GM23248 (cell line): ENCODE data around the gene PRR5L. TPM values are rescaled to one million over a fixed set of nuclear protein-coding genes. Genes with fewer than 3 reads are reported as not detected.

Source experiments
- DNase-seq: peaks from one replicate; pipeline ENCODE4 v3.0.0-alpha.2; 2015
- H2AFZ ChIP-seq: fragments of 200-600 bp; sonication (generic); 2 replicates; pipeline ENCODE4 v1.6.1; 2016; ENCODE audit warnings: antibody characterized with exemption
- H3F3A ChIP-seq: fragments of 200-600 bp; sonication (generic); 2 replicates; pipeline ENCODE4 v1.6.1; 2016; ENCODE audit warnings: mild to moderate bottlenecking, antibody characterized with exemption, mixed run types; ENCODE audit not compliant: insufficient read depth
- H3K27ac ChIP-seq: fragments of 200-600 bp; sonication (generic); 2 replicates; pipeline ENCODE4 v1.5.1; 2016; ENCODE audit warnings: mild to moderate bottlenecking
- H3K27me3 ChIP-seq: fragments of 200-600 bp; sonication (generic); replicated peaks from 2 replicates; pipeline ENCODE4 v1.6.1; 2016; ENCODE audit warnings: mild to moderate bottlenecking; ENCODE audit not compliant: insufficient read depth
- H3K36me3 ChIP-seq: fragments of 200-600 bp; sonication (generic); 2 replicates; pipeline ENCODE4 v1.6.1; 2016; ENCODE audit warnings: low read depth, mild to moderate bottlenecking
- H3K4me1 ChIP-seq: fragments of 200-600 bp; sonication (generic); 2 replicates; pipeline ENCODE4 v1.6.1; 2016; ENCODE audit warnings: mild to moderate bottlenecking; ENCODE audit not compliant: insufficient read depth
- H3K4me2 ChIP-seq: fragments of 200-600 bp; sonication (generic); one replicate; pipeline ENCODE4 v1.6.1; 2016; ENCODE audit warnings: mild to moderate bottlenecking; ENCODE audit not compliant: unreplicated experiment
- H3K4me3 ChIP-seq: fragments of 200-600 bp; sonication (generic); 2 replicates; pipeline ENCODE4 v1.5.1; 2016; ENCODE audit warnings: mild to moderate bottlenecking
- H3K79me2 ChIP-seq: fragments of 200-600 bp; sonication (generic); 2 replicates; pipeline ENCODE4 v1.6.1; 2016; ENCODE audit warnings: mild to moderate bottlenecking; ENCODE audit not compliant: insufficient read depth
- H3K9ac ChIP-seq: fragments of 200-600 bp; sonication (generic); 2 replicates; pipeline ENCODE4 v1.6.1; 2016; ENCODE audit warnings: mild to moderate bottlenecking
- H3K9me2 ChIP-seq: fragments of 200-600 bp; sonication (generic); 2 replicates; pipeline ENCODE4 v1.6.1; 2016; ENCODE audit warnings: mixed run types, mild to moderate bottlenecking, moderate library complexity; ENCODE audit not compliant: insufficient read depth
- H3K9me3 ChIP-seq: fragments of 200-600 bp; sonication (generic); one replicate; pipeline ENCODE4 v1.6.1; 2017; ENCODE audit warnings: low read depth
- H4K20me1 ChIP-seq: fragments of 200-600 bp; sonication (generic); 2 replicates; pipeline ENCODE4 v1.6.0; 2016; ENCODE audit not compliant: insufficient read depth
- EZH2 ChIP-seq: fragments of 200-600 bp; sonication (generic); IDR thresholded peaks from 2 replicates; pipeline ENCODE4 v1.6.1; 2018; ENCODE audit warnings: antibody characterized with exemption, mild to moderate bottlenecking; ENCODE audit not compliant: insufficient read depth, poor library complexity, severe bottlenecking
- EZH2phosphoT487 ChIP-seq: fragments of 200-600 bp; sonication (generic); IDR thresholded peaks from 2 replicates; pipeline ENCODE4 v1.6.1; 2018; ENCODE audit warnings: antibody characterized with exemption, moderate library complexity, mild to moderate bottlenecking, low read depth; ENCODE audit not compliant: insufficient read depth
- WGBS, 2 experiments: methylation state at CpG; one replicate each; pipeline ENCODE4 v1.1.6; 2015 to 2017; ENCODE audit warnings: low lambda C conversion rate in 2 of 2, low coverage in 1 of 2; ENCODE audit errors: missing lambda C conversion rate in 2 of 2; 5-methylcytosine and 5-hydroxymethylcytosine counted together
- in situ Hi-C: fragments of 300-500 bp; cut with MboI; formaldehyde crosslinking; loops from 2 replicates; pipeline ENCODE4 v1.15.0; 2020
- polyA plus RNA-seq: library from polyadenylated mRNA; unstranded; fragments of >200 nt; fragmentation: Nextera tagmentation; extraction: Ambion mirVana; gene quantifications from 2 replicates; pipeline ENCODE4 v1.2.1, GENCODE V29; 2016
- total RNA-seq: library from RNA; depleted of rRNA; stranded (reverse); fragments of >200 nt; shearing (Covaris generic); gene quantifications from 2 replicates; pipeline ENCODE4 v1.2.3, GENCODE V29; 2014; rRNA removed

PRR5L gene, protein sequence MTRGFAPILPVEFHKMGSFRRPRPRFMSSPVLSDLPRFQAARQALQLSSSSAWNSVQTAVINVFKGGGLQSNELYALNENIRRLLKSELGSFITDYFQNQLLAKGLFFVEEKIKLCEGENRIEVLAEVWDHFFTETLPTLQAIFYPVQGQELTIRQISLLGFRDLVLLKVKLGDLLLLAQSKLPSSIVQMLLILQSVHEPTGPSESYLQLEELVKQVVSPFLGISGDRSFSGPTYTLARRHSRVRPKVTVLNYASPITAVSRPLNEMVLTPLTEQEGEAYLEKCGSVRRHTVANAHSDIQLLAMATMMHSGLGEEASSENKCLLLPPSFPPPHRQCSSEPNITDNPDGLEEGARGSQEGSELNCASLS
- 26.7 and 29.8 TPM in 2 replicates for total RNA-seq
- polyA plus RNA-seq = 6.9 and 9.0 TPM in 2 replicates

DNA sequence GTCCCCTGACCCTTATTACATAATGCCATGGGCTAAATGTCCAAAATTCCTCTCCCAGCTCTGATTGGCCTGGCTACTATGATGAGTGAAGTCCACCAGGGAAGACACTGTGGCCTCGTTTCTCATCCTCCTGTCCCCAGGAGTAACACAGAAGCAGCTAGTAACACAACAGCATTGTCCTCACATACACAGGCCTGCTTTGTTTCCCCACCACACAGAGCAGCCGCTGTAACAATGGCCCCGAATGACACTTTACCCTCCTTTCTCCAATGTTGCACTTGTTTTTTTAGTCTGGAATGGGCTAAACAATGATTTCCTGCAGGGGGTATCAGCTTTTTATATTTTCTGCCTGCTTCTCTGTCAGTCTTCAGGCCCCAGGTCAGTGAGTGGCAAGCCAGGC lies at the start of gene PRR5L:
TSS of gene PRR5L (plus strand) at position 363 of the 400 bp plus-strand sequence. CDS start 104,834 bp downstream, outside the sequence.
- TF ChIP-seq EZH2 = no peak
- no peak for TF ChIP-seq EZH2phosphoT487
- in situ Hi-C loops = loop anchor here (10.0 kb wide), 1 partner anchor 179 kb away; no protein-coding TSS in a partner anchor

DNA sequence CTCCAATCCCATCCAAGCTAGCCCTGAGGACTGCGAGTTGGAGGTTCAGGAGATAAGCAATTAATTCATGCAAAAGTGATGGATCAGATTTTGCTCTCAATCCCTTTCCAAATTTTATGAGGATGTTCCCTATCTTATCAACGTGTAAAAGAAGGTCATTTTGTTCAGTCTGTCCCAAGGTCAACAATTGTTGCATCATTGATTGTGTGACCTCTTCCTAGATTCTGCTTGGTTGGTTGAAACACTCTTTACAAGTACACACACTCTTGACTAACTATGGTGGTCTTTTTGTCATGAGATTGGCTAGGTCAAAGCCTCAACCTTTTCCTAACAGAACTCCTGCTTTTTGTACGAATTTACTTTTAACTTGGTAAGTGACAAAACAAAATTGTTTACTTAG lies 48.6 kb upstream of the PRR5L start:
- Histone ChIP-seq H3K9me3 (no peaks in the 10 kb centered on the region), H2AFZ (no peak overlapping the region), H3K4me2 (no peak overlapping the region), H3K36me3 (no peaks in the 10 kb centered on the region), H4K20me1 (no peaks in the 10 kb centered on the region), H3K9ac (no peak overlapping the region), H3F3A (peaks cover 15% of the 10 kb centered on the region), H3K4me3 (no peak overlapping the region), H3K79me2 (no peaks in the 10 kb centered on the region), H3K27ac (no peak overlapping the region), H3K4me1 (peaks cover 14% of the 10 kb centered on the region), H3K9me2 (no peaks in the 10 kb centered on the region), H3K27me3 (peaks cover 54% of the 10 kb centered on the region)
- in situ Hi-C loops = no loop called here
- TF ChIP-seq EZH2 (no peak), EZH2phosphoT487 (no peak)
- WGBS, 2 experiments = 40% methylated on average over 3 of the region's 3 CpGs
- DNase-seq = no peak

More for the DNA sequence above, at the start of gene PRR5L:
- Histone ChIP-seq H3F3A (peaks cover 12% of the 10 kb centered on the region), H3K9me3 (no peaks in the 10 kb centered on the region), H3K27me3 (no peaks in the 10 kb centered on the region), H3K9me2 (no peaks in the 10 kb centered on the region), H3K4me1 (peaks cover 12% of the 10 kb centered on the region), H3K4me2 (peak within 1 kb of the TSS; percentile 41), H2AFZ (no peak within 1 kb of the TSS), H3K27ac (peak within 1 kb of the TSS; percentile 36; the same call in 1 of the 2 replicates), H3K9ac (no peak within 1 kb of the TSS), H3K79me2 (no peaks in the 10 kb centered on the region), H4K20me1 (no peaks in the 10 kb centered on the region), H3K4me3 (no peak within 1 kb of the TSS), H3K36me3 (no peaks in the 10 kb centered on the region)
- 74 to 80% methylated on average over 3 of the region's 3 CpGs for WGBS, 2 experiments
- no peak for DNase-seq

DNA sequence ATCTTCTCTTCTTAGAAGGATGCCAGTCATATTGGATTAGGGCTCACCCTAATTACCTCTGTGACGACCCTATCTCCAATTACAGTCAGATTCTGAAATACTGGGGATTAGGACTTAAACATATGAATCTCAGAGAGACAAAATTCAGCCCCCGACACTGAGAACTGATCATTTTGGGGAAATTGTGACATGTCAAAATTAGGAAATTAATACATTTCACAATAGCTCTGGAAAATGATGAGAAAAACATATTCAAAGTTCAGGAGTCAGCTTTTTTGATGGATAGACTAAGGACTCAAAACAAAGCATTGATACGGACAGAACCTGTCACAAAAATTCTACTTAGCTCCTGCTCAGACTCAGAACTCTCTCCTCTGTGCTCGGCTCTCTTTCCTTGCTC lies 47.7 kb upstream of the PRR5L start:
- Histone ChIP-seq H3K9ac (no peak overlapping the region), H3K27me3 (peaks cover 51% of the 10 kb centered on the region), H3K9me3 (no peaks in the 10 kb centered on the region), H2AFZ (no peak overlapping the region), H3K79me2 (no peaks in the 10 kb centered on the region), H3K4me2 (no peak overlapping the region), H3F3A (peaks cover 15% of the 10 kb centered on the region), H4K20me1 (no peaks in the 10 kb centered on the region), H3K36me3 (no peaks in the 10 kb centered on the region), H3K27ac (no peak overlapping the region), H3K4me3 (no peak overlapping the region), H3K4me1 (peaks cover 14% of the 10 kb centered on the region), H3K9me2 (no peaks in the 10 kb centered on the region)
- no peak for TF ChIP-seq EZH2
- TF ChIP-seq EZH2phosphoT487 = no peak
- DNase-seq = no peak
- WGBS, 2 experiments = 81 to 87% methylated on average over 4 of the region's 4 CpGs
- in situ Hi-C loops = no loop called here

DNA sequence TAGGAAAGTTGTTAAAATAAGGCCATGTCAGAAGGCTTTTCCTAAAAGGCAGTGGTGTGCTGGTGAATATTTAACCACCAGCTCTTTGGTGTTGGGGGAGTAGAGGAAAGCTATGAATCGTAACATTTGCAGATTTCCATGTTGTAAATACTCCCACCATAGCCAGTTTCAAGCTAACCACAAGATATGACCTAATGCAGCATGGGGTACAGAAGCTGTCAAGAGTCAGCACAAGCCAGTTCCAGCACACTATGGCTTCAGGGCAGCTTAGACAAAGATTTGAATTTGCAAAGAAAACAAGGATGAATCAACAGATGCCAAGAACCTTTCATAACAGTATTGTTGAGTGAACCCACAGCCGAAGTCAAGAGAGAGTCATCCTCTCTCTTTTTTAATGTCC lies 46.8 kb upstream of the PRR5L start:
- H3K36me3 ChIP-seq = no peaks in the 10 kb centered on the region
- peaks cover 15% of the 10 kb centered on the region for H3F3A ChIP-seq
- 2% methylated on average over 2 of the region's 2 CpGs for WGBS, 2 experiments
- no peak for TF ChIP-seq EZH2phosphoT487
- no peak for TF ChIP-seq EZH2
- H2AFZ ChIP-seq = no peak overlapping the region
- in situ Hi-C loops = no loop called here
- peak overlapping the region; percentile 39 for H3K4me2 ChIP-seq
- no peaks in the 10 kb centered on the region for H3K79me2 ChIP-seq
- no peak overlapping the region for H3K9ac ChIP-seq
- H3K9me2 ChIP-seq = no peaks in the 10 kb centered on the region
- H3K4me1 ChIP-seq = peaks cover 14% of the 10 kb centered on the region
- peak; percentile 91 for DNase-seq
- H3K27me3 ChIP-seq = peaks cover 51% of the 10 kb centered on the region
- no peak overlapping the region for H3K4me3 ChIP-seq
- no peaks in the 10 kb centered on the region for H3K9me3 ChIP-seq
- H4K20me1 ChIP-seq = no peaks in the 10 kb centered on the region
- H3K27ac ChIP-seq = no peak overlapping the region; the same call in 1 of the 2 replicates
